HL-60 (cell line): ENCODE data around the gene AREG.

Experiments
- CTCF ChIP-seq: IDR thresholded peaks from one replicate; pipeline ENCODE4 v1.5.1; 2011; ENCODE audit warnings: low read length, control low read depth, inconsistent platforms; ENCODE audit not compliant: insufficient read depth
- POLR2AphosphoS5 ChIP-seq: IDR thresholded peaks from 2 replicates; pipeline ENCODE4 v1.6.1; 2012; ENCODE audit warnings: low read depth
- SPI1 ChIP-seq: IDR thresholded peaks from 2 replicates; pipeline ENCODE4 v1.6.1; 2012; ENCODE audit warnings: low read depth, mild to moderate bottlenecking, borderline replicate concordance
- TF ChIP-seq, protein P1 (sequence below): IDR thresholded peaks from 2 replicates; pipeline ENCODE4 v1.6.1; 2012; ENCODE audit warnings: low read depth; ENCODE audit not compliant: insufficient replicate concordance

- TF ChIP-seq CTCF (no peak), POLR2AphosphoS5 (no peak), SPI1 (no peak)
- TF ChIP-seq, protein P1, sequence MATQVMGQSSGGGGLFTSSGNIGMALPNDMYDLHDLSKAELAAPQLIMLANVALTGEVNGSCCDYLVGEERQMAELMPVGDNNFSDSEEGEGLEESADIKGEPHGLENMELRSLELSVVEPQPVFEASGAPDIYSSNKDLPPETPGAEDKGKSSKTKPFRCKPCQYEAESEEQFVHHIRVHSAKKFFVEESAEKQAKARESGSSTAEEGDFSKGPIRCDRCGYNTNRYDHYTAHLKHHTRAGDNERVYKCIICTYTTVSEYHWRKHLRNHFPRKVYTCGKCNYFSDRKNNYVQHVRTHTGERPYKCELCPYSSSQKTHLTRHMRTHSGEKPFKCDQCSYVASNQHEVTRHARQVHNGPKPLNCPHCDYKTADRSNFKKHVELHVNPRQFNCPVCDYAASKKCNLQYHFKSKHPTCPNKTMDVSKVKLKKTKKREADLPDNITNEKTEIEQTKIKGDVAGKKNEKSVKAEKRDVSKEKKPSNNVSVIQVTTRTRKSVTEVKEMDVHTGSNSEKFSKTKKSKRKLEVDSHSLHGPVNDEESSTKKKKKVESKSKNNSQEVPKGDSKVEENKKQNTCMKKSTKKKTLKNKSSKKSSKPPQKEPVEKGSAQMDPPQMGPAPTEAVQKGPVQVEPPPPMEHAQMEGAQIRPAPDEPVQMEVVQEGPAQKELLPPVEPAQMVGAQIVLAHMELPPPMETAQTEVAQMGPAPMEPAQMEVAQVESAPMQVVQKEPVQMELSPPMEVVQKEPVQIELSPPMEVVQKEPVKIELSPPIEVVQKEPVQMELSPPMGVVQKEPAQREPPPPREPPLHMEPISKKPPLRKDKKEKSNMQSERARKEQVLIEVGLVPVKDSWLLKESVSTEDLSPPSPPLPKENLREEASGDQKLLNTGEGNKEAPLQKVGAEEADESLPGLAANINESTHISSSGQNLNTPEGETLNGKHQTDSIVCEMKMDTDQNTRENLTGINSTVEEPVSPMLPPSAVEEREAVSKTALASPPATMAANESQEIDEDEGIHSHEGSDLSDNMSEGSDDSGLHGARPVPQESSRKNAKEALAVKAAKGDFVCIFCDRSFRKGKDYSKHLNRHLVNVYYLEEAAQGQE = no peak
These were observed 12.0 kb downstream of the AREG start for GRCh38 chr4:74456849-74457395.
